Osteoblast (primary cell): ENCODE measurements around the gene C9orf78. TPM values are rescaled to one million over a fixed set of nuclear protein-coding genes. Genes with fewer than 3 reads are reported as not detected.

Source experiments
- DNase-seq: peaks from one replicate; pipeline ENCODE4 v3.0.0; 2011; ENCODE audit warnings: low spot score, mixed read lengths; ENCODE audit not compliant: insufficient read length; ENCODE audit errors: missing footprints
- H2AFZ ChIP-seq: 2 replicates; pipeline ENCODE4 v1.6.0; 2011; ENCODE audit warnings: mild to moderate bottlenecking, low read length
- H3K27ac ChIP-seq: 2 replicates; pipeline ENCODE4 v1.5.1; 2011; ENCODE audit warnings: mild to moderate bottlenecking, low read depth, low read length, moderate library complexity
- H3K27me3 ChIP-seq: 2 replicates; pipeline ENCODE4 v1.6.0; 2012; ENCODE audit warnings: mild to moderate bottlenecking, control low read depth, inconsistent platforms, low read length, moderate library complexity; ENCODE audit not compliant: insufficient read depth
- H3K36me3 ChIP-seq: 2 replicates; pipeline ENCODE4 v1.5.1; 2011; ENCODE audit warnings: mild to moderate bottlenecking, low read length, control low read depth, moderate library complexity; ENCODE audit not compliant: insufficient read depth
- H3K4me1 ChIP-seq: 2 replicates; pipeline ENCODE4 v1.5.1; 2011; ENCODE audit warnings: mild to moderate bottlenecking, low read length, control low read depth, moderate library complexity; ENCODE audit not compliant: insufficient read depth
- H3K4me2 ChIP-seq: 2 replicates; pipeline ENCODE4 v1.6.0; 2011; ENCODE audit warnings: mild to moderate bottlenecking, low read length; ENCODE audit not compliant: insufficient read depth
- H3K4me3 ChIP-seq: fragments of 200-600 bp; sonication (generic); 3 replicates; pipeline ENCODE4 v1.5.1; 2012; ENCODE audit warnings: mild to moderate bottlenecking, low read length, inconsistent platforms; ENCODE audit not compliant: insufficient read depth
- H3K79me2 ChIP-seq: 2 replicates; pipeline ENCODE4 v1.6.0; 2012; ENCODE audit warnings: mild to moderate bottlenecking, low read length, control low read depth, inconsistent platforms; ENCODE audit not compliant: insufficient read depth
- H3K9me3 ChIP-seq: 2 replicates; pipeline ENCODE4 v1.5.1; 2011; ENCODE audit warnings: low read depth, low read length, control low read depth
- H4K20me1 ChIP-seq: 2 replicates; pipeline ENCODE4 v1.6.0; 2012; ENCODE audit warnings: mild to moderate bottlenecking, low read length, control low read depth; ENCODE audit not compliant: insufficient read depth
- CTCF ChIP-seq: IDR thresholded peaks from 2 replicates; pipeline ENCODE4 v1.5.1; 2011; ENCODE audit warnings: mild to moderate bottlenecking, low read depth, low read length, moderate library complexity; ENCODE audit errors: extremely low read depth
- total RNA-seq: library from RNA; depleted of rRNA; stranded (reverse); fragments of >200 nt; gene quantifications from 2 replicates; pipeline ENCODE4 v1.2.3, GENCODE V29; 2012

Gene C9orf78
- total RNA-seq, 1 donor, result 30.8 TPM

GRCh38 chr9:129840034-129840433 lies 5.0 kb upstream of the C9orf78 start:
- peaks cover 28% of the 10 kb centered on the region for H3K4me1 ChIP-seq
- TF ChIP-seq CTCF, result no peak
- H3K79me2 ChIP-seq, result peaks cover 61% of the 10 kb centered on the region
- no peak overlapping the region for H3K4me3 ChIP-seq
- H2AFZ ChIP-seq, result no peak overlapping the region
- H3K36me3 ChIP-seq, result peaks cover 12% of the 10 kb centered on the region
- H3K4me2 ChIP-seq, result no peak overlapping the region
- no peak for DNase-seq
- H3K9me3 ChIP-seq, result no peaks in the 10 kb centered on the region
- peaks cover 17% of the 10 kb centered on the region for H4K20me1 ChIP-seq
- H3K27ac ChIP-seq, result no peak overlapping the region
- no peaks in the 10 kb centered on the region for H3K27me3 ChIP-seq

- Histone ChIP-seq H3K4me1 (peaks cover 29% of the 10 kb centered on the region), H2AFZ (no peak overlapping the region), H3K79me2 (peaks cover 66% of the 10 kb centered on the region), H4K20me1 (peaks cover 17% of the 10 kb centered on the region), H3K36me3 (peaks cover 12% of the 10 kb centered on the region), H3K9me3 (no peaks in the 10 kb centered on the region), H3K27me3 (no peaks in the 10 kb centered on the region), H3K4me3 (peak overlapping the region; percentile 36), H3K4me2 (peak overlapping the region; percentile 71), H3K27ac (peak overlapping the region; percentile 77)
- peak; percentile 88 for DNase-seq
- TF ChIP-seq CTCF, result no peak
Observed at GRCh38 chr9:129839324-129840023, 4.4 kb upstream of the C9orf78 start.

GRCh38 chr9:129838707-129839259 lies 3.7 kb upstream of the C9orf78 start:
- Histone ChIP-seq H3K9me3 (no peaks in the 10 kb centered on the region), H4K20me1 (peaks cover 17% of the 10 kb centered on the region), H3K27me3 (no peaks in the 10 kb centered on the region), H3K36me3 (peaks cover 11% of the 10 kb centered on the region), H3K79me2 (peaks cover 71% of the 10 kb centered on the region), H2AFZ (peak overlapping the region; percentile 39), H3K4me1 (peaks cover 36% of the 10 kb centered on the region), H3K27ac (peak overlapping the region; percentile 77), H3K4me2 (peak overlapping the region; percentile 71), H3K4me3 (peak overlapping the region; percentile 36)
- TF ChIP-seq CTCF, result no peak
- peak; percentile 98 for DNase-seq

GRCh38 chr9:129836311-129837007 lies 1.4 kb upstream of the C9orf78 start:
- peaks cover 64% of the 10 kb centered on the region for H3K79me2 ChIP-seq
- H2AFZ ChIP-seq, result peak overlapping the region; percentile 85
- no peak for DNase-seq

More at GRCh38 chr9:129836311-129837007, 1.4 kb upstream of the C9orf78 start:
- peaks cover 21% of the 10 kb centered on the region for H3K36me3 ChIP-seq
- peaks cover 42% of the 10 kb centered on the region for H3K4me1 ChIP-seq
- no peak for TF ChIP-seq CTCF
- H3K4me3 ChIP-seq, result peak overlapping the region; percentile 98
- H4K20me1 ChIP-seq, result peaks cover 16% of the 10 kb centered on the region
- H3K27ac ChIP-seq, result peak overlapping the region; percentile 72
- H3K4me2 ChIP-seq, result peak overlapping the region; percentile 97
- no peaks in the 10 kb centered on the region for H3K27me3 ChIP-seq
- no peaks in the 10 kb centered on the region for H3K9me3 ChIP-seq
